K562 (cell line): ENCODE measurements around the gene OMA1. TPM values are rescaled to one million over a fixed set of nuclear protein-coding genes. Genes with fewer than 3 reads are reported as not detected.

ENCODE experiments used
- TCFL5 ChIP-seq: fragments of 250-450 bp; sonication (Bioruptor Pico); conservative IDR thresholded peaks from 2 replicates; pipeline ENCODE4 v1.6.1; 2021; ENCODE audit warnings: mild to moderate bottlenecking, moderate library complexity, matching md5 sums
- polyA plus RNA-seq, 8 experiments: library from polyadenylated mRNA; depleted of rRNA in 4 of 8; stranded (reverse) in 5 of 8; unstranded in 3 of 8; fragments of >200 nt; fragmentation: Nextera tagmentation in 2 of 8; fragmentation: Illumina TruSeq in 1 of 8; extraction: Ambion mirVana in 2 of 8; extraction: Trizol in 1 of 8; gene quantifications; 2 replicates each; pipeline versions ENCODE4 v1.2.1 to v1.2.3, GENCODE V29; 2011 to 2014; ENCODE audit warnings: inconsistent platforms in 1 of 8, missing spikeins in 1 of 8
- total RNA-seq, 7 experiments: library from RNA; depleted of rRNA in 6 of 7; stranded (reverse); fragments of >200 nt in 6 of 7; fragmentation: Illumina TruSeq in 2 of 7; extraction: Trizol in 2 of 7; gene quantifications; 2 replicates each; pipeline versions ENCODE4 v1.2.1 to v1.2.3, GENCODE V29; 2011 to 2021; ENCODE audit warnings: low replicate concordance in 1 of 7
- TF ChIP-seq, protein P1 (sequence below), 2 experiments: fragments of 150-350 bp in 1 of 2; IDR thresholded peaks; 2 replicates each; pipeline ENCODE4 v1.6.1; 2012 to 2016; ENCODE audit warnings: low read depth in 2 of 2, low read length in 2 of 2, mild to moderate bottlenecking in 1 of 2, moderate library complexity in 1 of 2
- TF ChIP-seq, protein P2 (sequence below), 2 experiments: fragments of 450-650 bp; conservative IDR thresholded peaks; 2 replicates each; pipeline ENCODE4 v1.6.1; 2017; ENCODE audit warnings: mild to moderate bottlenecking in 2 of 2, moderate library complexity in 2 of 2
- TF ChIP-seq, protein P3 (sequence below): fragments of 450-650 bp; formaldehyde crosslinking; IDR thresholded peaks from 2 replicates; pipeline ENCODE4 v1.4.0; 2022; ENCODE audit warnings: missing genetic modification characterization

OMA1 gene
- total and polyA plus RNA-seq, 9 of the 15 experiments (the other 6 are each of a cell fraction or from before 2014, with no cell fraction given): 16.6 to 51.5 (median 33.5) TPM

DNA sequence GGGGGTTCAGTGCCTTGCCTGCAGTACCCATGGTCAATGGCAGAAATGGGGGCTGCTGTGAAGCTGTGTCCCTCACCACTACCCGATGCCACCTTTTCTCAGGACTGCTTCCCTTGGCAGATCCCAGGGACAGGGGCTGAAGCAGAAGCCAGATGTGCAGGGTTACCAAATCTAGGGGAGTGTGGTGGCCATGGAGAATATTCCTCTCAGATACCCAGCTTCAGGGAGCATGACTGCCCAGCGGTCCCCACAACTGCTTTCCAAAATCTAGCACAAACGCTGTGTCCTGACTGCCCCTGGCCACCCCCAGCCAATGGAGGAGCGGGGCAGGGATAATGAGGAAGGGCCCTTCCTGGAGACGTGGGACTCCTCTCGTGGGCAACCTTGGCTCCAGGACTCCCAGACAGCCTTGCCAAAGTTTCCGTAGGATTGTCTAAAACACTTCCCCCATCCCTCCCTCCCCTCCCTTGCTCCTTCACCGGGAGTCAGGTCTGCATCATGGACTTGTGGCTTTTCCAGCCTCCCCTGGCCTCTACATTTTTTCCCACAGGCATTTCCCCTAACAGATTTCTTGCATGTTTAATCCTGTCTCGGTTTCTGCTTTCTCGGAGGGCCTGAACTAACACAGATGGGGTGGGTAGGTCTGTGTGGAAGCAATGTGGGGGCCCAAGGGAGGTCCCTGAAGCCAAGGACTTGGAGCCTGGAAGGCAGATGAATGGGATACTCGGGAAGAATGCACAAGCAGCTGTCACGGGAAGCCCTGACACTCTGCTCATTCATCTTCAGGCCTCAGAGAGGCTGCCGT is 80.5 kb downstream of the OMA1 start (continued):
- TF ChIP-seq, protein P1, sequence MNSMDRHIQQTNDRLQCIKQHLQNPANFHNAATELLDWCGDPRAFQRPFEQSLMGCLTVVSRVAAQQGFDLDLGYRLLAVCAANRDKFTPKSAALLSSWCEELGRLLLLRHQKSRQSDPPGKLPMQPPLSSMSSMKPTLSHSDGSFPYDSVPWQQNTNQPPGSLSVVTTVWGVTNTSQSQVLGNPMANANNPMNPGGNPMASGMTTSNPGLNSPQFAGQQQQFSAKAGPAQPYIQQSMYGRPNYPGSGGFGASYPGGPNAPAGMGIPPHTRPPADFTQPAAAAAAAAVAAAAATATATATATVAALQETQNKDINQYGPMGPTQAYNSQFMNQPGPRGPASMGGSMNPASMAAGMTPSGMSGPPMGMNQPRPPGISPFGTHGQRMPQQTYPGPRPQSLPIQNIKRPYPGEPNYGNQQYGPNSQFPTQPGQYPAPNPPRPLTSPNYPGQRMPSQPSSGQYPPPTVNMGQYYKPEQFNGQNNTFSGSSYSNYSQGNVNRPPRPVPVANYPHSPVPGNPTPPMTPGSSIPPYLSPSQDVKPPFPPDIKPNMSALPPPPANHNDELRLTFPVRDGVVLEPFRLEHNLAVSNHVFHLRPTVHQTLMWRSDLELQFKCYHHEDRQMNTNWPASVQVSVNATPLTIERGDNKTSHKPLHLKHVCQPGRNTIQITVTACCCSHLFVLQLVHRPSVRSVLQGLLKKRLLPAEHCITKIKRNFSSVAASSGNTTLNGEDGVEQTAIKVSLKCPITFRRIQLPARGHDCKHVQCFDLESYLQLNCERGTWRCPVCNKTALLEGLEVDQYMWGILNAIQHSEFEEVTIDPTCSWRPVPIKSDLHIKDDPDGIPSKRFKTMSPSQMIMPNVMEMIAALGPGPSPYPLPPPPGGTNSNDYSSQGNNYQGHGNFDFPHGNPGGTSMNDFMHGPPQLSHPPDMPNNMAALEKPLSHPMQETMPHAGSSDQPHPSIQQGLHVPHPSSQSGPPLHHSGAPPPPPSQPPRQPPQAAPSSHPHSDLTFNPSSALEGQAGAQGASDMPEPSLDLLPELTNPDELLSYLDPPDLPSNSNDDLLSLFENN (IDR thresholded peaks at IDR 0.05; ENCODE audit: low read depth in 2 of 2, low read length in 2 of 2): no peak
- TF ChIP-seq, protein P2, sequence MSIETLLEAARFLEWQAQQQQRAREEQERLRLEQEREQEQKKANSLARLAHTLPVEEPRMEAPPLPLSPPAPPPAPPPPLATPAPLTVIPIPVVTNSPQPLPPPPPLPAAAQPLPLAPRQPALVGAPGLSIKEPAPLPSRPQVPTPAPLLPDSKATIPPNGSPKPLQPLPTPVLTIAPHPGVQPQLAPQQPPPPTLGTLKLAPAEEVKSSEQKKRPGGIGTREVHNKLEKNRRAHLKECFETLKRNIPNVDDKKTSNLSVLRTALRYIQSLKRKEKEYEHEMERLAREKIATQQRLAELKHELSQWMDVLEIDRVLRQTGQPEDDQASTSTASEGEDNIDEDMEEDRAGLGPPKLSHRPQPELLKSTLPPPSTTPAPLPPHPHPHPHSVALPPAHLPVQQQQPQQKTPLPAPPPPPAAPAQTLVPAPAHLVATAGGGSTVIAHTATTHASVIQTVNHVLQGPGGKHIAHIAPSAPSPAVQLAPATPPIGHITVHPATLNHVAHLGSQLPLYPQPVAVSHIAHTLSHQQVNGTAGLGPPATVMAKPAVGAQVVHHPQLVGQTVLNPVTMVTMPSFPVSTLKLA (conservative IDR thresholded peaks at IDR 0.05): no peak
- TF ChIP-seq, protein P3, sequence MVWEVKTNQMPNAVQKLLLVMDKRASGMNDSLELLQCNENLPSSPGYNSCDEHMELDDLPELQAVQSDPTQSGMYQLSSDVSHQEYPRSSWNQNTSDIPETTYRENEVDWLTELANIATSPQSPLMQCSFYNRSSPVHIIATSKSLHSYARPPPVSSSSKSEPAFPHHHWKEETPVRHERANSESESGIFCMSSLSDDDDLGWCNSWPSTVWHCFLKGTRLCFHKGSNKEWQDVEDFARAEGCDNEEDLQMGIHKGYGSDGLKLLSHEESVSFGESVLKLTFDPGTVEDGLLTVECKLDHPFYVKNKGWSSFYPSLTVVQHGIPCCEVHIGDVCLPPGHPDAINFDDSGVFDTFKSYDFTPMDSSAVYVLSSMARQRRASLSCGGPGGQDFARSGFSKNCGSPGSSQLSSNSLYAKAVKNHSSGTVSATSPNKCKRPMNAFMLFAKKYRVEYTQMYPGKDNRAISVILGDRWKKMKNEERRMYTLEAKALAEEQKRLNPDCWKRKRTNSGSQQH (CRISPR knock-in tag): no peak
- TF ChIP-seq TCFL5 (CRISPR knock-in tag): no peak
